Glutamatergic neuron (in vitro differentiated cells): ENCODE measurements around the gene PAX9. TPM values are rescaled to one million over a fixed set of nuclear protein-coding genes. Genes with fewer than 3 reads are reported as not detected.

Experiments
- DNase-seq: peaks from one replicate; pipeline ENCODE4 v3.0.0; 2022
- H3K27ac Mint-ChIP-seq: one replicate; pipeline ENCODE4 v1.8.0; 2020; ENCODE audit warnings: mild to moderate bottlenecking, mixed read lengths, inconsistent platforms; ENCODE audit not compliant: unreplicated experiment
- H3K27me3 Mint-ChIP-seq: one replicate; pipeline ENCODE4 v1.8.0; 2020; ENCODE audit warnings: mild to moderate bottlenecking, moderate library complexity, mixed read lengths, inconsistent platforms; ENCODE audit not compliant: unreplicated experiment
- H3K36me3 Mint-ChIP-seq: one replicate; pipeline ENCODE4 v1.8.0; 2020; ENCODE audit warnings: mild to moderate bottlenecking, mixed read lengths, inconsistent platforms; ENCODE audit not compliant: unreplicated experiment
- H3K4me1 Mint-ChIP-seq: one replicate; pipeline ENCODE4 v1.8.0; 2020; ENCODE audit warnings: mild to moderate bottlenecking, low read depth, mixed read lengths, inconsistent platforms; ENCODE audit not compliant: unreplicated experiment
- H3K4me3 Mint-ChIP-seq: one replicate; pipeline ENCODE4 v1.8.0; 2020; ENCODE audit warnings: mild to moderate bottlenecking, mixed read lengths, inconsistent platforms; ENCODE audit not compliant: unreplicated experiment
- H3K9me3 Mint-ChIP-seq: one replicate; pipeline ENCODE4 v1.8.0; 2020; ENCODE audit warnings: mild to moderate bottlenecking, moderate library complexity, mixed read lengths, inconsistent platforms; ENCODE audit not compliant: unreplicated experiment
- CTCF ChIP-seq: fragments of 200-600 bp; sonication (generic); IDR thresholded peaks from one replicate; pipeline ENCODE4 v1.5.0; 2021; ENCODE audit not compliant: partially characterized antibody, unreplicated experiment
- total RNA-seq: library from RNA; stranded (reverse); fragmentation: NEBNext Ultra II Directional; extraction: Animal tissue kit (Norgen Biotek cat#: 25700); gene quantifications from one replicate; pipeline ENCODE4 v1.2.1, GENCODE V29; 2021; ENCODE audit not compliant: unreplicated experiment

The PAX9 gene
- total RNA-seq, 1 donor from 2014 or later, result not detected

GRCh38 chr14:36660736-36661505 lies 739 bp upstream of the PAX9 start:
- Mint-ChIP-seq H3K9me3 (peaks cover 8% of the 10 kb centered on the region), H3K4me3 (peak overlapping the region; percentile 92), H3K36me3 (no peaks in the 10 kb centered on the region), H3K27ac (no peak overlapping the region), H3K4me1 (peaks cover 11% of the 10 kb centered on the region), H3K27me3 (peaks cover 54% of the 10 kb centered on the region)
- TF ChIP-seq CTCF, result no peak
- DNase-seq, result no peak

GRCh38 chr14:36662258-36662542 lies 540 bp downstream of the PAX9 start:
- TF ChIP-seq CTCF, result no peak
- H3K36me3 Mint-ChIP-seq, result no peaks in the 10 kb centered on the region
- H3K4me3 Mint-ChIP-seq, result peak overlapping the region; percentile 92
- H3K27ac Mint-ChIP-seq, result no peak overlapping the region
- H3K9me3 Mint-ChIP-seq, result peaks cover 8% of the 10 kb centered on the region
- H3K4me1 Mint-ChIP-seq, result peaks cover 9% of the 10 kb centered on the region
- H3K27me3 Mint-ChIP-seq, result peaks cover 56% of the 10 kb centered on the region
- DNase-seq, result no peak

- H3K27me3 Mint-ChIP-seq, result peaks cover 56% of the 10 kb centered on the region
- peaks cover 9% of the 10 kb centered on the region for H3K4me1 Mint-ChIP-seq
- peak; percentile 52 for DNase-seq
- TF ChIP-seq CTCF, result peak; percentile 42
- peak overlapping the region; percentile 92 for H3K4me3 Mint-ChIP-seq
- H3K27ac Mint-ChIP-seq, result no peak overlapping the region
- H3K36me3 Mint-ChIP-seq, result no peaks in the 10 kb centered on the region
- peaks cover 8% of the 10 kb centered on the region for H3K9me3 Mint-ChIP-seq
Measured at GRCh38 chr14:36662543-36663403, 1.1 kb downstream of the PAX9 start.

GRCh38 chr14:36663404-36664321 lies 2.0 kb downstream of the PAX9 start:
- no peak for TF ChIP-seq CTCF
- Mint-ChIP-seq H3K4me1 (peaks cover 9% of the 10 kb centered on the region), H3K9me3 (peaks cover 8% of the 10 kb centered on the region), H3K27me3 (peaks cover 54% of the 10 kb centered on the region), H3K4me3 (peak overlapping the region; percentile 84), H3K36me3 (no peaks in the 10 kb centered on the region), H3K27ac (no peak overlapping the region)
- no peak for DNase-seq
